HT-29 (cell line): ENCODE data around the gene STX1A. TPM values are rescaled to one million over a fixed set of nuclear protein-coding genes. Genes with fewer than 3 reads are reported as not detected.

Experiments used
- DNase-seq: peaks from one replicate; pipeline ENCODE4 v3.0.0-alpha.2; 2015; ENCODE audit warnings: low spot score
- small RNA-seq: library from RNA; depleted of rRNA; stranded (forward); fragments of <200 nt; gene quantifications from one replicate; pipeline ENCODE3, GENCODE V24; 2014
- total RNA-seq: library from RNA; depleted of rRNA; stranded (reverse); fragments of >200 nt; shearing (Covaris generic); gene quantifications from 2 replicates; pipeline ENCODE4 v1.2.3, GENCODE V29; 2014; rRNA removed

STX1A gene
- total RNA-seq, 1 experiment from 2014 or later, result 61.6 TPM

DNA sequence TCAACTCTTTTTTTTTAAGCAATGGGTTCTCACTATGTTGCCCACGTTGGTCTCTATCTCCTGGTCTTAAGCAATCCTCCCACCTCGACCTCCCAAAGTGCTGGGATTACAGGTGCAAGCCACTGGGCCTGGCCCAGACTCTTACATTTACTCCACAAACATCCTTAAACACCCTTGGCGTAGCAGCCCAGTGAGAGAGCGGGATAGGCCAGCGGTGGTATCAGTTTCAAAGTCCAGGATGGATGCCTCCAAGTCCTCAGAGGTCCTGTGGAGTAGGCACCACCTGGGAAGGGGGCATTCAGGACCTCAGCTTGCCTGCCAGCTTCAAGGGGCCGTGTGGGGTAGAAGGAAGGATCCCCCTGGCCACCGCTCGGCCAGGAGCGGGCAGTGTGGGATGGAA, 69.9 kb downstream of the STX1A start:
- DNase-seq, result no peak

Small RNAs within 50 kb of the gene (small RNA-seq; reads per million reads assigned to genes)
- not detected for gene MIR4284
- gene RN7SL265P, result not detected

Other genes starting within 250 kb of the STX1A start
- 49.9 and 51.9 TPM in 2 replicates for gene BAZ1B, start 197.4 kb downstream of the STX1A start, total RNA-seq
- 65.4 and 71.0 TPM in 2 replicates for gene BCL7B, start 162.0 kb downstream of the STX1A start, total RNA-seq
- 73.1 and 94.4 TPM in 2 replicates for gene TBL2, start 141.1 kb downstream of the STX1A start, total RNA-seq
- gene MLXIPL, start 95.1 kb downstream of the STX1A start, total RNA-seq, result 0.53 and 5.1 TPM in 2 replicates
- gene VPS37D, start 51.8 kb downstream of the STX1A start, total RNA-seq, result 0.28 and 0.73 TPM in 2 replicates
- gene DNAJC30, start 36.2 kb downstream of the STX1A start, total RNA-seq, result 6.7 and 7.4 TPM in 2 replicates
- gene BUD23, start 36.1 kb downstream of the STX1A start, total RNA-seq, result 127 and 151 TPM in 2 replicates
- 226 and 243 TPM in 2 replicates for gene ABHD11, start 19.1 kb upstream of the STX1A start, total RNA-seq
- gene CLDN3, start 50.6 kb upstream of the STX1A start, total RNA-seq, result 413 and 446 TPM in 2 replicates
- 1,331 and 1,483 TPM in 2 replicates for gene CLDN4, start 111.3 kb upstream of the STX1A start, total RNA-seq
- gene METTL27, start 122.8 kb upstream of the STX1A start, total RNA-seq, result 7.3 and 9.8 TPM in 2 replicates
- gene TMEM270, start 141.5 kb upstream of the STX1A start, total RNA-seq, result not detected in 2 replicates